Pancreas (tissue), 10 donors: ENCODE measurements around the gene CRYBG3. TPM values are rescaled to one million over a fixed set of nuclear protein-coding genes. Genes with fewer than 3 reads are reported as not detected.

Experiments
- ATAC-seq, 4 donors: fragments of 200-7000 bp; cut with Tn5 transposase; one replicate each; pipeline versions ENCODE4 v1.8.0 to v1.9.1; 2020; ENCODE audit warnings: mild to moderate bottlenecking in 4 of 4, moderate library complexity in 4 of 4
- DNase-seq, 6 donors: peaks; one replicate each; pipeline ENCODE4 v3.0.0-alpha.2; 2020
- FAIRE-seq: peaks from 2 replicates; lab custom pipeline; 2012; peaks lifted over from hg19 to GRCh38; lab: Jason Lieb, UNC
- H3K27ac ChIP-seq, 4 donors: fragments of 200-600 bp; sonication (generic); 1 replicate in 3 of 4; 2 replicates in 1 of 4; pipeline versions ENCODE4 v1.5.0 to v1.8.0; 2020
- H3K27me3 ChIP-seq, 4 donors: fragments of 200-600 bp; one replicate each; pipeline ENCODE4 v1.8.0; 2021
- H3K36me3 ChIP-seq, 3 donors: fragments of 200-600 bp; sonication (generic) in 1 of 3; one replicate each; pipeline versions ENCODE4 v1.5.0 to v1.8.0; 2020 to 2021
- H3K4me1 ChIP-seq, 3 donors: fragments of 200-600 bp; one replicate each; pipeline ENCODE4 v1.8.0; 2021
- H3K4me3 ChIP-seq, 4 donors: fragments of 200-600 bp; sonication (generic) in 2 of 4; one replicate each; pipeline versions ENCODE4 v1.5.0 to v1.8.0; 2020 to 2021
- H3K9me3 ChIP-seq, 4 donors: fragments of 200-600 bp; one replicate each; pipeline ENCODE4 v1.8.0; 2021
- WGBS, 2 donors: extraction: QIAGEN DNeasy Blood & Tissue Kit; methylation state at CpG; one replicate each; pipeline ENCODE4 v1.1.7; 2013; 5-methylcytosine and 5-hydroxymethylcytosine counted together
- intact Hi-C, 3 donors: fragments of 100-400 bp; cut with DNase I; formaldehyde crosslinking; loops; one replicate each; pipeline versions ENCODE4 v1.11.1 to v1.14.2; 2022
- polyA plus RNA-seq, 2 donors: library from polyadenylated mRNA; stranded (reverse); fragments of 200-250 nt; gene quantifications; one replicate each; pipeline ENCODE4 v1.2.3, GENCODE V29; 2013
- total RNA-seq, 6 donors: library from RNA; stranded (reverse); fragmentation: NEBNext Ultra II Directional in 4 of 6; extraction: Animal tissue kit (Norgen Biotek cat#: 25700) in 4 of 6; gene quantifications; one replicate each; pipeline versions ENCODE4 v1.2.1 to v1.2.4, GENCODE V29; 2021 to 2023
- TF ChIP-seq, protein P1 (sequence below), 4 donors: fragments of 200-600 bp; sonication (generic) in 3 of 4; IDR thresholded peaks; one replicate each; pipeline versions ENCODE4 v1.5.0 to v1.8.0; 2021; ENCODE audit warnings: antibody characterized with exemption in 4 of 4
- donor health status: healthy with polysubstance abuse.
- donor health status: DM: no; HTN: no; CAD: no; lungs with moderate emphysema.
- donor health status: DM: no; HTN: no; CAD: no.
- donor health status: control.
- donor health status: control.
- donor health status: Bipolar disorder and iron deficiency.
- donor health status: DM: yes; HTN: yes; CAD: no.
- donor health status: DM: no; HTN: no; CAD: no.
- donor health status: DM: no; HTN: no; CAD: no.
- donor health status: DM: yes; HTN: yes; CAD: no.

The CRYBG3 gene
- total and polyA plus RNA-seq, 8 donors: 3.1 to 15.2 (median 10.2) TPM

DNA sequence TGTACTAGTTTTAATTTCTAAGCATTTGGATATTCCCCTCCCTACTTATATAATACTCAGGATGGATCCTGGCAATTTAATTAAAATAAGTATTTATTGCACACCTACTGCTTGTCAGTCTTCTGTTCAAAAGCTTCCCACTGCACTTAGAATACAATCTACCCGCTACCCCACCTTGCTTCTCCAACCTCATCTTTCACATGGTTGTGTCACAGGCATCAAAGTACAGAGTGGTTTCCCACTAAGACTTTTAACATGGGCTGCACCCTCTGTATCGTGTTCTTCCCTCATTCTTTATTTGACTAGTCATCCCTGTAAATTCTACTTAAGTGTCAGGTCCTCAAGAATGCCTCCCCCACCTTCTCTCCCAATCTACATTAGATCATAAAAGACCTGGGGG lies 115.4 kb downstream of the CRYBG3 start:
- no peaks in the 10 kb centered on the region for H3K27me3 ChIP-seq
- 96 to 98% methylated on average over 2 of the region's 2 CpGs for WGBS, 2 donors
- no peaks in the 10 kb centered on the region for H3K9me3 ChIP-seq
- DNase-seq (no peak), FAIRE-seq (no peak), ATAC-seq (no peak)
- TF ChIP-seq, protein P1, sequence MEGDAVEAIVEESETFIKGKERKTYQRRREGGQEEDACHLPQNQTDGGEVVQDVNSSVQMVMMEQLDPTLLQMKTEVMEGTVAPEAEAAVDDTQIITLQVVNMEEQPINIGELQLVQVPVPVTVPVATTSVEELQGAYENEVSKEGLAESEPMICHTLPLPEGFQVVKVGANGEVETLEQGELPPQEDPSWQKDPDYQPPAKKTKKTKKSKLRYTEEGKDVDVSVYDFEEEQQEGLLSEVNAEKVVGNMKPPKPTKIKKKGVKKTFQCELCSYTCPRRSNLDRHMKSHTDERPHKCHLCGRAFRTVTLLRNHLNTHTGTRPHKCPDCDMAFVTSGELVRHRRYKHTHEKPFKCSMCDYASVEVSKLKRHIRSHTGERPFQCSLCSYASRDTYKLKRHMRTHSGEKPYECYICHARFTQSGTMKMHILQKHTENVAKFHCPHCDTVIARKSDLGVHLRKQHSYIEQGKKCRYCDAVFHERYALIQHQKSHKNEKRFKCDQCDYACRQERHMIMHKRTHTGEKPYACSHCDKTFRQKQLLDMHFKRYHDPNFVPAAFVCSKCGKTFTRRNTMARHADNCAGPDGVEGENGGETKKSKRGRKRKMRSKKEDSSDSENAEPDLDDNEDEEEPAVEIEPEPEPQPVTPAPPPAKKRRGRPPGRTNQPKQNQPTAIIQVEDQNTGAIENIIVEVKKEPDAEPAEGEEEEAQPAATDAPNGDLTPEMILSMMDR (IDR thresholded peaks at IDR 0.05): no peak
- no peaks in the 10 kb centered on the region for H3K36me3 ChIP-seq
- intact Hi-C loops: no loop called here
- peaks cover 0 to 6% (median 4%) of the 10 kb centered on the region in 3 donors for H3K4me1 ChIP-seq
- H3K27ac ChIP-seq: no peak overlapping the region
- H3K4me3 ChIP-seq: no peak overlapping the region

DNA sequence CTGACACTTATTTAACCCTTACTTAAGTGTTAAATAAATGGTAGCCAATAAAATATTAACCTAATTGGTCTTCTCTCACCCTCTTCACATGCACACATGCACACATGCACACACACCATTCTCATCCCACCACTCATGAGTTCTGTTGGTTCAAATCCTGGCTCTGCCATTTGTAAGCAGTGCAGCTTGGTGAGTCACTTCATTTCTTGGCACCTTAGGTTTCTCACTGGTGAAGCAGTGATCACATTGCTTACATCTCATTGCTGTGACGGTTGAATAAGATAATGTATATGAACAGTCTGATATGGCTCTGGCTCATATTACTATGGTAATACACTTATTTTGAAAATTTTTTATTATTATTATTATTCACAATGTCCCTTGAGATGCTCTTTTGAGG lies 116.6 kb downstream of the CRYBG3 start:
- Histone ChIP-seq H3K27me3 (no peaks in the 10 kb centered on the region), H3K9me3 (no peaks in the 10 kb centered on the region), H3K4me3 (no peak overlapping the region), H3K4me1 (peaks cover 0 to 7% (median 5%) of the 10 kb centered on the region in 3 donors), H3K36me3 (peaks cover 0 to 5% (median 0%) of the 10 kb centered on the region in 3 donors), H3K27ac (no peak overlapping the region)
- intact Hi-C loops: no loop called here
- TF ChIP-seq, protein P1 (IDR thresholded peaks at IDR 0.05): no peak
- ATAC-seq (no peak), FAIRE-seq (no peak), DNase-seq (no peak)
- WGBS, 2 donors: 91 to 97% methylated on average over 1 of the region's 1 CpG

DNA sequence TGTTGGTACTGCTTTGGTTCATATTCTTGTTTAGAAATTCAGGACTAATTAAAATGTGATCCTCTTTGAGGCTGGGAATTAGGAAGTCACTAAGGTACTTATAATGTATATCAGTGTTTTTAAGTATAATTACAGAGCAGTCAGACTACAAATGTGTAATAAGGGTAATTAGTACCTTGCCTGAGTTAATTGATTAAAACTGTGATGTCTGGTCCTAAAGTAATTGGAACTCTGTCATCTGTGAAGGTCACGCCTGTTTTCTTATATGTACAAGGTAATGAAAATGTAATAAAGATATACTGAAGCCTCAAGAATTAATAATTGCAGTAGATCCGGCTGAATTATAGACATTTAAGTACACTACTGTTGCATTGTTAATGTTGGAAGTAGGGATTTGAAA lies 117.6 kb downstream of the CRYBG3 start:
- no peak for ATAC-seq
- no peaks in the 10 kb centered on the region for H3K27me3 ChIP-seq
- H3K36me3 ChIP-seq: peaks cover 0 to 11% (median 3%) of the 10 kb centered on the region in 3 donors
- TF ChIP-seq, protein P1 (IDR thresholded peaks at IDR 0.05): no peak
- peaks cover 0 to 7% (median 5%) of the 10 kb centered on the region in 3 donors for H3K4me1 ChIP-seq
- no peak for FAIRE-seq
- no peaks in the 10 kb centered on the region for H3K9me3 ChIP-seq
- intact Hi-C loops: no loop called here
- H3K27ac ChIP-seq: no peak overlapping the region
- DNase-seq: no peak
- WGBS, 2 donors: 91 to 94% methylated on average over 2 of the region's 2 CpGs
- H3K4me3 ChIP-seq: no peak overlapping the region

DNA sequence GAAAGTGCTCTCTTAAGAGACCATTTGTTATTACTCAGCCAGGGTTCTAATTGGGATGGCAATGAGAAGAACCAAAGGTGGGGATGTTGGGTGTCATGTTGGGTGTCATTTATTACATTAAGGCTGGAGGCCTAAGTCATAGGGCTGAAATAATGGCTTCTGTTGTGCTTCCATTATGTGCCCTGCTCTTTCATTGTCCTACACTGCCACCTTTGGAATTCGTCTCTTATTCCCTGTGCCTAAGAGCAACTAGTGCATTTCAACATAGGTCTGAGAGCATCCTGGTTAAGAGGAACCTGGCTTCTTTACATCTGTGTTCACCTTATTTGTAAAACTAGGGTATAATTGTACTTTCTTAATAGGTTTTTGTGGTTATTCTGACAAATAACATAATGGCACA lies 118.2 kb downstream of the CRYBG3 start:
- peaks cover 0 to 17% (median 9%) of the 10 kb centered on the region in 3 donors for H3K36me3 ChIP-seq
- H3K27me3 ChIP-seq: no peaks in the 10 kb centered on the region
- peaks cover 0 to 7% (median 5%) of the 10 kb centered on the region in 3 donors for H3K4me1 ChIP-seq
- 68 to 95% methylated on average over 1 of the region's 1 CpG for WGBS, 2 donors
- FAIRE-seq (no peak), DNase-seq (no peak), ATAC-seq (peak in 2 of 4 donors; percentile 17 to 25)
- H3K27ac ChIP-seq: no peak overlapping the region
- no peaks in the 10 kb centered on the region for H3K9me3 ChIP-seq
- intact Hi-C loops: no loop called here
- no peak overlapping the region for H3K4me3 ChIP-seq
- TF ChIP-seq, protein P1 (IDR thresholded peaks at IDR 0.05): no peak

DNA sequence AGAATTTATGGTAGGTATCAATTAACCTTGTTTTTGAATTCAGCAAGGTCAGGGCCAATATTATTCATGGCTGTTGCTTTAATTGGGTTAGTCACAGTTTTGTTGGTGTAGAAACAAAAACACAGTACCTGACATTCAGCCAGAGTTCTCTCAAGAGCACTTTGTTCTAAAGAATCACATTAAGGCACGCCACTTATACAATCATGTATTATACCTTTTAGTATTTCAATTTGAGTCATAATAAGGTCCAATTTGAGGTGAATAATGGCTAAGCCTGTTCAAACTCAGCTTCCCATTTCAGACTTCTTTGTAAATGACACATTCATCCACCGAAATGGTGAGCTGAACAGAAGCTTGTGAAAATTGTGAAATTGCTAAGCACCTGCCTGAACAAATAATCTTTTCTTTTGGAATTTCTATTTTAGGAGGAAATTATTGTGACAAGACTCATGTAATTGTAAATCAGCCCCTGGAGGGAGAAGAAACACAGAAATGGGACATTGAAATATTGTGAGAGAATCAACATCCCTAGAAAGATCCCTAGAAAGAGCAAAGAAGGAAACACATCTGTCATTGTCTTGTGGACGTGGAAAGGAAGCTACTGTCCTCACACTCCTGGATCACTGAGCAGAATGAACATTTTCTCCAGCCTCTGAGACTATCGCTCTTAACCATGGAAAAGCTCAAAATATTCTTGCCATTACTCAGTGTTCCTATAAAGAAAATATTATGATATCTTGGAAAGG lies 121.2 kb downstream of the CRYBG3 start:
- 80 to 84% methylated on average over 4 of the region's 4 CpGs for WGBS, 2 donors
- TF ChIP-seq, protein P1 (IDR thresholded peaks at IDR 0.05): no peak
- H3K36me3 ChIP-seq: peaks cover 0 to 28% (median 26%) of the 10 kb centered on the region in 3 donors
- ATAC-seq (no peak), DNase-seq (no peak), FAIRE-seq (no peak)
- H3K4me1 ChIP-seq: peaks cover 0 to 7% (median 5%) of the 10 kb centered on the region in 3 donors
- H3K27me3 ChIP-seq: no peaks in the 10 kb centered on the region
- intact Hi-C loops: no loop called here
- H3K4me3 ChIP-seq: no peak overlapping the region
- no peak overlapping the region for H3K27ac ChIP-seq
- H3K9me3 ChIP-seq: no peaks in the 10 kb centered on the region
